Stimulated activated naive CD4-positive, alpha-beta T cell (primary cell): ENCODE measurements around the gene TRMT5.

Source experiments
- DNase-seq, 6 experiments: peaks; one replicate each; lab custom pipeline; 2025; lab: John Stamatoyannopoulos, UW

The TRMT5 gene

GRCh38 chr14:60980811-60981632, at the start of gene TRMT5, which contains the start of gene SLC38A6:
TSS of gene TRMT5 (minus strand) at chr14:60981079. CDS start at chr14:60980973, 106 bp downstream.
TSS of gene SLC38A6 (plus strand) at chr14:60981245. CDS start at chr14:60981278, 33 bp downstream.
- peak; percentile 82 to 95 (median 89) for DNase-seq

- no peak for DNase-seq
These were observed 45.6 kb upstream of the TRMT5 start for GRCh38 chr14:61026526-61026925.

- peak in 5 of 6 experiments; percentile 9 to 45 (median 21) for DNase-seq
These were observed 44.7 kb upstream of the TRMT5 start for GRCh38 chr14:61025251-61026223.

DNA sequence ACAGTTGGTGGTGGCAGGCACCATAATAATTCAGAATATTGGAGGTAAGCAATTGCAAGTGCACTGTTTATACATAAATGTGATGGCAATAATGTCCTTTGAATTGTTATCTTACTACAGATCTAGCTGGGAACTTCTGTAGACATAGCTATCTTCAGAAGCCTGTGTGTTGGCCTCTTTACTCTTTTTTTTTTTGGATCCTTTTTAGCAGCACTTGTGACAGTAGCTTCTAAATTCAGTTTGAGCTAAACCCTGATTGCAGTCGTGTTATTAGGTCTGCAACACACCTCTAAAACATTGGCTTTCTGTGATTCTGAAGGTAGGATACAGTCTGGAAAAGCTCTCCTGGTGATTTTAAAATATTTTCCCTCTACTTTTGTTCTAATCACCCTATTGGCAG, 38.7 kb upstream of the TRMT5 start:
- DNase-seq: no peak

- DNase-seq: no peak
These were observed 22.7 kb upstream of the TRMT5 start for GRCh38 chr14:61003571-61003970.

DNA sequence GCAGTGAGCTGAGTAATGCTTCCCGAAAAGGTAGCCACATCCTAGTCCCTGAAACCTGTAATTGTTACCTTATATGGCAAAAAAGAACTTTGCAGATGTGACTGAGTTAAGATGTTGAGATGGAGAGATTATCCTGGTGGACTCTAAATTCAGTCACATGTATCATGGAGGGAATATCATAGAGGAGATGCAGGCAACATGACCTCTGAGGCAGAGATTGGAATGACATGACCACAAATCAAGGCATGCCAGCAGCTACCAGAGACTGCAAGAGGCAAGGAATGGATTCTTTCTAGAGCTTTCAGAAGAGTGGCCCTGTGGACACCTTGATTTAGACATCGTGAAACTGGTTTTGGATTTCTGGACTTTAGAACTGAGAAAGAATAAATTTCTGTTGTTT, 18.7 kb upstream of the TRMT5 start:
- no peak for DNase-seq

DNA sequence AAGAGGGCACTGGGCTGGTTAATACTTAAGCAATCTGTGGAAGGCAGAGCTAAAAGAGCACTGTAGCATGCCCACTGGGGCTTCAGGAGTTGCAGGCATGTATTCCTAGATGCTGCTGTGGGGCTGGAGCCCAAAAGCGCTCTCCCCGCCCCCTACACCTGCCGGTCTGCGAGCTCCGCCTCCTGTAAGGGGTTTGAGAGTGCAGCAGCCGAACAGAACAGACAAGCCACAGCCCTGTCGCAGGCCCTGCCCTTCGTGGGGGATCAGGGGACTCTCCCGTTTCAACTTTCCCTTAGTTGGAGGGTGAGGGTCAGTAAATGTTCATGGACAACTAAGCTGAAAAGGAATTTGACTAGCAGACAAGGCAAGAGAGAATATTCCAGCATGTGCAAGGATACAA, 17.7 kb upstream of the TRMT5 start:
- DNase-seq: no peak

DNA sequence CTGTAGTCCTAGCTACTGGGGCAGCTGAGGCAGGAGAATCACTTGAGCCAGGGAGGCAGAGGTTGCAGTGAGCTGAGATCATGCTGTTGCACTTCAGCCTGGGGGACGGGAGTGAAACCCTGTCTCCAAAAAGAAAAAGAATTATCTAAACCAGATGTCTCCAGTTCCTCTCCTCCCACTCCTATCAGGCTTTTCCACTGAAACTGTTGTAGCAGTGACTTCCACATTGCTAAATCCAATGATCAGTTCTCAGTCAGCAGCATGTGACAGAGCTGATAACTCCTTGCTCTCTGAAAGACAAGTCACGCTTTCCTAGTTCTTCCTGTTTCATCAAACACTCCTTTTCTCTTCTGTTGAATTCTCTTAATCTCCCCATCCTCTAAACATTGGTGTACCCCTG, 8.7 kb upstream of the TRMT5 start:
- no peak for DNase-seq

- DNase-seq: no peak
These were observed 5.6 kb upstream of the TRMT5 start for GRCh38 chr14:60986500-60986899.

GRCh38 chr14:60984196-60984595, 3.3 kb upstream of the TRMT5 start:
- no peak for DNase-seq

DNA sequence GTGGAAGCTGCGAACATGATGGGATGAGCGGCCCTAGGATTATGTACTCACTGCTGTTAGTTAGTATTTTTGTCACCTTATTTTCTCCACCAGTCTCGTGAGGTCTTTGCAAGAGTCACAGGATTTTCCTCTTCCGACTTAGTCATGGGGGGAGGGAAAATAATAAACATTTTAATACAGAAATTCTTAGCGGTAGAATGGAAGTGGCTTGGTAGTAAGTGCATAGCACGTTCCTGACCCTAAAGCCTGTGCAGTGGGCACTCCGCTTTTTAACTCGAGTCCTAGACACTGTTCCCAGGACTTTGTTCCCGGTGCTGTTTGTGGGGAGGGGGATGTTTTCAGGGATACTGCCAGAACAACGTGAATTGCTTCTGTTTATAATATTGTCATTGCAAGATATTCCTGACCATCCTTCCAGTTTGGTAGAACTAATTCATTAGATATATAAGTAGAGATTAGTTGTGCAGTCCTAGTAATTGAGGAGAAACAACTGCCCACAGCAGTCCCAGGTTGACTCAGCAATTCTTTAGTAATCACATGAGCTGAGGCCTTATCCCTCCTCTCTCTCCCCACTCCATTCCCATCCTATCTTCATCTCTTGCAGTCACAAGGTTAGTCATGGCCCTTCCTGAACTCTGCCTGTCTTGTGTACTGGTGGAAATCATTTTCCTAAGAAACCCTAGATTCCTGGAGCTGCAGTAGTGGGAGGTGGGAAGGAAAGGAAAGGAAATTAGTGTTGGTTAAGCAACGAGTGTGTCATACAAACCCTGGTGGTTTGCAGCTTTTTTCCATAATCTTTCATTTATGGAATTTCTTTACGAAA, 965 bp upstream of the TRMT5 start:
- no peak for DNase-seq

DNA sequence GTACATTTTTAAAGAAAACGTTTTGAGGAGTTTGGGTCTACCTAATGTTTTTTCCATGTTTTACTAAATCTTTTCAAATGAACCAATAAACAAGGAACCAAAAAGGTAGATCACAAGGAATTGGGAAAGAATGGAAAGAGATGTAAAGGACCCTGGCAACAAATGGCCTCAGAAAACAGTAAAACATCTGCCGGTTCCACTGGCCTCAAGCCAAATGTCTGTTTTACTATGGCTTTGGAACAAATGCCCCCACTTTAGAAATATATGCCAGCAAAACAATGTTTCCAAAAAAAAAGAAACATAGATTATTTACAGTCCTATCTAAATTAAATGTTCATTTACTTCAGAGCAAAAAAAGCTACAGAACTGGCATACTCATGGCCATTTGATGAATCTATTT, 3.0 kb downstream of the TRMT5 start:
- DNase-seq: no peak

DNA sequence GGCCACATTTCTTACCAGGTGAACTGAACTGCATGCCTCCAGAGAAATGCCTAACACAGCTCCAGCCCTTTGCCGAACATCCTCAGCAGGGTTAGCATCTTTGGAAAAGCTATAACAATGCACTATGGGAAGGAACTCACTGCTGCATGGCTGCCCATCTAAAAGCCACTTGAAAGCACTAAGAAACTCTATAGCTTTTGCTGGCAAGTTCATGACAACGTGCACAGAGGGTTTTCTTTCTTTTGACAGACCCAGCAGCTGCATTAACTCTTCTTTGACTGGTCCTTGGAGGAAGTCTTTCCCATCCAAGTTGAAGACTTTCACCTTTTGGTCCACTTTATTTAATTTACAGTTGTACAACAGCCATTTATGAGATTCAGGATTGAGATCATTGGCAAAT, 5.3 kb downstream of the TRMT5 start:
- no peak for DNase-seq

- DNase-seq: no peak
These were observed 6.7 kb downstream of the TRMT5 start for GRCh38 chr14:60974090-60974651.

GRCh38 chr14:60973070-60973469, 7.8 kb downstream of the TRMT5 start:
- no peak for DNase-seq

- DNase-seq: no peak
These were observed 8.6 kb downstream of the TRMT5 start for GRCh38 chr14:60972295-60972694.

DNA sequence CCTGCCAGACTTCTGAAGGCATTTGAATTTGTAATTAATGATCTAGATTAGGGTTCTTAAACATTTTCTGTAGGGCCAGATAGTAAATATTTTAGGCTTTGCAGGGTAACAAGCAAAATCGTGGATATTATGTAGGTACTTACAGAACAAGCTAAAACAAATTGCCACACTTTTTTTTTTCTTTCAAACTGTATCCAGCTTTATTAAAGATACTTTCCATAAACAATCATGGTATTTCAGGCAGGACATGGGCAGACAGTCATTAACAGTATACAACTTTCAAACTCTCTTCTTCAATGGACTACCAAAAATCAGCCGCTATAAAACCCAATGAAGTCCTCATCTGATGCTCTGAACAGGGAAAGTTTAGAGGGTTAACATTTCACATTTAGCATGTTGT, 9.6 kb downstream of the TRMT5 start:
- DNase-seq: no peak

DNA sequence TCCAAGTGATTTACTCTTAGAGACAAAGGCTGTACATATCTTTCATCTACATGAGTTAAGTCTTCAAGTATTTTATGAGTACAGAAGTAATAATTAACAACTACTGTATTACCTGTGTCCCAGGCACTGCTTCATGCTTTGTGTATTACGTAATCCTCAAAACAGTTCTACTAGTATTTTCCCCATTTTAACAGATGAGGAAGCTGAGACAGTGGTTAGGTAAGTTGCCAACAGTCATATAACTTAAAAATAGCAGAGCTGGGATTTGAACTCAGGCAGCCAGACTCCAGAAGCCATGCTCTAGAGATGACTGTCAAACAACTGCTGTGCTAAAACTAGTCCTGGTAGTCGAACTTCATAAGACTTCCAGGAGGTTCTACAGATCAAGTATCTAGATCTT, 10.7 kb downstream of the TRMT5 start:
- no peak for DNase-seq

- no peak for DNase-seq
These were observed 12.2 kb downstream of the TRMT5 start for GRCh38 chr14:60968671-60969070.

DNA sequence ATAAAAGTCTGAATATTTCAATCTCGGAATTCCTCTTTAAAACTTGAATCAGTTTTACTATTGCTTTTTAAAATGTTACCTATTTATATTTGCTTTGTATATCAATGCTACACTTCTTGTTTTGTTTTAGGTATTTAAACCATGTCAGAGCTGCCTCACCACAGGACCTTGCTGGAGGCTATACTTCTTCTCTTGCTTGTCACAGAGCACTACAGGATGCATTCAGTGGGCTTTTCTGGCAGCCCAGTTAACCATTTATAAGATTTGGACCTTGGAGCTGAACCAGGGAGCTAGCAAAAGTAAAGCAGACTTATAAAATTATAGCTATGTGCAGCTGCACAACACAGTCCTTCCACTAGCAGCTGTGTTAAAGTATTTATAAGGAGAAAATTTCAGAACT, 12.8 kb downstream of the TRMT5 start:
- no peak for DNase-seq

DNA sequence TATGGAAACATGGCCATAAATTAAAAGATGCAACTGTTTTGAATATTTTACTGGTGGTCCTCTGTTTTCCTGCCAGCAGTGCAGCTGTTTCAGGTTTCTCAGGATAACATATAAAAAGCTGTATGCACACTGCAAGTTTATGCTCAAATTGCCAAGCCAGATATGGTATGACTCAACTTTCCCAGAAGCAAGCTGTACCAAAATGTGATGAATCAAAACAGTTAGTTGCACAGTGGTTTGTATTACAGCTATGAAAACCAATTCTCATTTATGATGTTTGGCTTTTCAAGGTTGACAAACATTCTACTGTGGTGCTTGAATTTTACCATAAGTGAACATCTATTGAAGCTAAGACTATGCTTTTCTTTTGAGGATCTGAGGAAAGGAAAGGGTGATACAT, 15.5 kb downstream of the TRMT5 start:
- DNase-seq: no peak

DNA sequence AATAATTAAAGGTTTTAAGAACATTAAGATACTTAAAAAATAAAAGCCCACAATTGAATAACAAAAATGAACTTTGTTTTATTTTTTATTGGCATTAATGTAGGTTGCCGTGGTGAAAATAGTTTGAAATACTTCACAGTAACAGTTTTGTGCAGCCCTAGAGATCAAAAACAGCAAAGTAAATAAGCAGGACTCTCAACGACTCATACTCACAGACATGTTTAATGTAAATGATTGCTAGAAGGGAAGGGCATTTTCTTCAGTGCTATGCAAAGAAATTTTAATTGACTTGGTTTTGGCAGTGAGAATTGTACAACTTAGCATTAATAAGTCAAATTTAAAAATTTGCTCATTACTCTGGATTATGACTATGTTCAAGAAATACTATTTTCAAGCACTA, 16.0 kb downstream of the TRMT5 start:
- no peak for DNase-seq
